Spleen (tissue), 7 donors: ENCODE results near the gene KANSL1.

ENCODE experiments used
- POLR2A ChIP-seq, 3 donors: fragments of 450-650 bp; IDR thresholded peaks; one replicate each; pipeline ENCODE4 v1.5.1; 2017; ENCODE audit warnings: antibody characterized with exemption in 3 of 3, mild to moderate bottlenecking in 1 of 3
- POLR2AphosphoS5 ChIP-seq, 3 donors: sonication (generic); formaldehyde crosslinking; IDR thresholded peaks; one replicate each; pipeline ENCODE4 v1.5.1; 2017; ENCODE audit warnings: antibody characterized with exemption in 3 of 3
- TF ChIP-seq, protein P1 (sequence below), 11 experiments: fragments of 200-600 bp in 7 of 11; fragments of 450-650 bp in 4 of 11; sonication (generic) in 4 of 11; IDR thresholded peaks in 8 of 11; conservative IDR thresholded peaks in 3 of 11; 1 replicate in 7 of 11; 2 replicates in 4 of 11; pipeline versions ENCODE4 v1.4.0 to v1.8.0; 2016 to 2021; ENCODE audit warnings: antibody characterized with exemption in 11 of 11, inconsistent platforms in 4 of 11, mild to moderate bottlenecking in 1 of 11
- donor health status: DM: no; HTN: no; CAD: no; lungs with moderate emphysema.
- donor health status: DM: no; HTN: no; CAD: no.
- donor health status: DM: no; HTN: no; CAD: no.

- TF ChIP-seq, protein P1, sequence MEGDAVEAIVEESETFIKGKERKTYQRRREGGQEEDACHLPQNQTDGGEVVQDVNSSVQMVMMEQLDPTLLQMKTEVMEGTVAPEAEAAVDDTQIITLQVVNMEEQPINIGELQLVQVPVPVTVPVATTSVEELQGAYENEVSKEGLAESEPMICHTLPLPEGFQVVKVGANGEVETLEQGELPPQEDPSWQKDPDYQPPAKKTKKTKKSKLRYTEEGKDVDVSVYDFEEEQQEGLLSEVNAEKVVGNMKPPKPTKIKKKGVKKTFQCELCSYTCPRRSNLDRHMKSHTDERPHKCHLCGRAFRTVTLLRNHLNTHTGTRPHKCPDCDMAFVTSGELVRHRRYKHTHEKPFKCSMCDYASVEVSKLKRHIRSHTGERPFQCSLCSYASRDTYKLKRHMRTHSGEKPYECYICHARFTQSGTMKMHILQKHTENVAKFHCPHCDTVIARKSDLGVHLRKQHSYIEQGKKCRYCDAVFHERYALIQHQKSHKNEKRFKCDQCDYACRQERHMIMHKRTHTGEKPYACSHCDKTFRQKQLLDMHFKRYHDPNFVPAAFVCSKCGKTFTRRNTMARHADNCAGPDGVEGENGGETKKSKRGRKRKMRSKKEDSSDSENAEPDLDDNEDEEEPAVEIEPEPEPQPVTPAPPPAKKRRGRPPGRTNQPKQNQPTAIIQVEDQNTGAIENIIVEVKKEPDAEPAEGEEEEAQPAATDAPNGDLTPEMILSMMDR (IDR thresholded peaks at IDR 0.05 in 8 of 11, conservative IDR thresholded peaks at IDR 0.05 in 3 of 11), result no peak
- TF ChIP-seq POLR2AphosphoS5 (IDR thresholded peaks at IDR 0.05), result no peak
- TF ChIP-seq POLR2A (IDR thresholded peaks at IDR 0.05), result no peak
These were observed 75.2 kb downstream of the KANSL1 start for GRCh38 chr17:46117850-46118696.
